Measurements from ENCODE around the gene ANTXR1.

Gene ANTXR1

DNA sequence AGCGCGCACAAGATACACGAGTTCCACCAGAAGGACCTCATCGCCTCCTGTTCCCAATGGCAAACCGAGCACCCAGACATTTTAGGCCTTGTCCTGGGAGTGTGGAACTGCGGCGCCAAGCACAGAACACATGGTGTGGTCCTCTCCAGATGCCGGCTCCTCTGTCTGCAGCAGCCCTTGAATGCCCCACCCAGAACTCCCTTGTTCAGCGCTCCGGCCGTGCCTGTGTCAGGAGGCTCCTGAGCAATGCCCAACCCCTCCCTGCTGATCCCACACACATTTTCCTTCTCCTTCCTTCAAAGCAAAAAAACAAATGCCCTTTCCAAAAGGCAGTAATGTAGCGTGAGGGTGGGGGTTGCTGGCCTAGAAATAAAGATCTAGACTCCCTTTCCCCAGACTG is 284.2 kb downstream of the ANTXR1 start:
- Histone ChIP-seq H3K4me3 (ENCODE audit: low read length) (no peak overlapping the region), H3K27me3 (ENCODE audit: insufficient read depth, low read length) (no peaks in the 10 kb centered on the region), H3K4me1 (ENCODE audit: insufficient read depth, low read length) (no peaks in the 10 kb centered on the region), H3K9me3 (ENCODE audit: low read length) (no peaks in the 10 kb centered on the region), H2AFZ (ENCODE audit: low read depth, low read length) (no peak overlapping the region), H3K36me3 (ENCODE audit: insufficient read depth, low read length) (no peaks in the 10 kb centered on the region)

- Histone ChIP-seq H3K9me3 (ENCODE audit: low read length) (no peaks in the 10 kb centered on the region), H2AFZ (ENCODE audit: low read depth, low read length) (no peak overlapping the region), H3K4me1 (ENCODE audit: insufficient read depth, low read length) (no peaks in the 10 kb centered on the region), H3K4me3 (ENCODE audit: low read length) (no peak overlapping the region), H3K27me3 (ENCODE audit: insufficient read depth, low read length) (no peaks in the 10 kb centered on the region), H3K36me3 (ENCODE audit: insufficient read depth, low read length) (no peaks in the 10 kb centered on the region)
Measured at GRCh38 chr2:69298261-69298660, 285.3 kb downstream of the ANTXR1 start.

- Histone ChIP-seq H2AFZ (ENCODE audit: low read depth, low read length) (no peak overlapping the region), H3K4me3 (ENCODE audit: low read length) (no peak overlapping the region), H3K36me3 (ENCODE audit: insufficient read depth, low read length) (no peaks in the 10 kb centered on the region), H3K9me3 (ENCODE audit: low read length) (peaks cover 1% of the 10 kb centered on the region), H3K4me1 (ENCODE audit: insufficient read depth, low read length) (no peaks in the 10 kb centered on the region), H3K27me3 (ENCODE audit: insufficient read depth, low read length) (no peaks in the 10 kb centered on the region)
Measured at GRCh38 chr2:69298862-69299261, 285.9 kb downstream of the ANTXR1 start.
